ENCODE data around the gene ARPP19.

- TF ChIP-seq CTCF (IDR thresholded peaks at IDR 0.05) (no peak), POLR2A (IDR thresholded peaks at IDR 0.05) (no peak)
Observed at GRCh38 chr15:52521682-52522081, 47.1 kb downstream of the ARPP19 start.

All from right lobe of liver (tissue), 4 donors.